H1 (cell line): ENCODE results near the gene ABLIM1. TPM values are rescaled to one million over a fixed set of nuclear protein-coding genes. Genes with fewer than 3 reads are reported as not detected.

Experiments used
- CTCF ChIA-PET: fragments of 300-600 bp; sonication (Branson Sonifier 250); formaldehyde crosslinking; loops from one replicate; lab custom pipeline; 2021; ENCODE audit not compliant: partially characterized antibody; lab: Charles Lee
- POLR2A ChIA-PET: fragments of 300-600 bp; sonication (Branson Sonifier 250); formaldehyde crosslinking; loops from one replicate; lab custom pipeline; 2021; ENCODE audit warnings: inconsistent platforms; ENCODE audit not compliant: partially characterized antibody; lab: Charles Lee
- DNase-seq, 2 experiments: peaks; one replicate each; pipeline versions ENCODE4 v3.0.0 to v3.0.0-alpha.2; 2010 to 2022; ENCODE audit warnings: low spot score in 2 of 2, low read depth in 1 of 2, mixed read lengths in 1 of 2
- FAIRE-seq: peaks from 2 replicates; lab custom pipeline; 2011; peaks lifted over from hg19 to GRCh38; lab: Jason Lieb, UNC
- H2AFZ ChIP-seq: 2 replicates; pipeline ENCODE4 v1.8.1; 2012; ENCODE audit warnings: low read length, inconsistent platforms
- H2AK5ac ChIP-seq: 2 replicates; pipeline ENCODE4 v1.6.1; 2013; ENCODE audit warnings: low read depth, low read length
- H2BK120ac ChIP-seq: replicated peaks from 2 replicates; pipeline ENCODE3; 2013; ENCODE audit warnings: low read depth, low read length, inconsistent platforms
- H2BK12ac ChIP-seq: 2 replicates; pipeline ENCODE4 v1.6.1; 2013; ENCODE audit warnings: low read depth, low read length
- H2BK15ac ChIP-seq: 2 replicates; pipeline ENCODE4 v1.6.1; 2013; ENCODE audit warnings: low read length
- H2BK20ac ChIP-seq: 2 replicates; pipeline ENCODE4 v1.6.1; 2013; ENCODE audit warnings: low read length
- H2BK5ac ChIP-seq: 2 replicates; pipeline ENCODE4 v1.6.1; 2013; ENCODE audit warnings: low read depth, low read length
- H3K14ac ChIP-seq: 2 replicates; pipeline ENCODE4 v1.6.1; 2013; ENCODE audit warnings: inconsistent platforms; ENCODE audit not compliant: insufficient read length
- H3K18ac ChIP-seq: 2 replicates; pipeline ENCODE4 v1.6.1; 2013; ENCODE audit warnings: low read length; ENCODE audit errors: extremely low read depth
- H3K23ac ChIP-seq: 2 replicates; pipeline ENCODE4 v1.6.1; 2013; ENCODE audit warnings: inconsistent platforms; ENCODE audit not compliant: insufficient read length
- H3K23me2 ChIP-seq: 2 replicates; pipeline ENCODE4 v1.6.1; 2013; ENCODE audit warnings: low read depth, low read length
- H3K27ac ChIP-seq: 2 replicates; pipeline ENCODE4 v1.6.1; 2011; ENCODE audit warnings: low read depth, low read length, inconsistent platforms
- H3K27me3 ChIP-seq, 4 experiments: replicated peaks in 1 of 4; 1 replicate in 1 of 4; 2 replicates in 3 of 4; pipeline versions ENCODE4 v1.6.1 to v1.8.1; 2011 to 2013; ENCODE audit warnings: low read length in 3 of 4, mild to moderate bottlenecking in 3 of 4, inconsistent platforms in 2 of 4, mixed read lengths in 2 of 4, moderate library complexity in 1 of 4; ENCODE audit not compliant: control insufficient read depth in 3 of 4, insufficient read depth in 3 of 4; ENCODE audit errors: extremely low read depth in 1 of 4
- H3K36me3 ChIP-seq, 4 experiments: 2 replicates each; pipeline versions ENCODE4 v1.6.1 to v1.8.1; 2011 to 2013; ENCODE audit warnings: mild to moderate bottlenecking in 4 of 4, low read length in 3 of 4, moderate library complexity in 2 of 4, control low read depth in 1 of 4, inconsistent platforms in 1 of 4; ENCODE audit not compliant: insufficient read depth in 4 of 4, control insufficient read depth in 2 of 4
- H3K4ac ChIP-seq: replicated peaks from 2 replicates; pipeline ENCODE3; 2013; ENCODE audit warnings: low read length, low read depth, mixed read lengths, inconsistent platforms; ENCODE audit not compliant: insufficient read length
- H3K4me1 ChIP-seq, 4 experiments: replicated peaks in 1 of 4; 1 replicate in 1 of 4; 2 replicates in 3 of 4; pipeline versions ENCODE4 v1.6.1 to v1.8.1; 2011 to 2013; ENCODE audit warnings: low read length in 3 of 4, inconsistent platforms in 2 of 4, mixed read lengths in 1 of 4; ENCODE audit not compliant: insufficient read depth in 4 of 4, control insufficient read depth in 3 of 4
- H3K4me2 ChIP-seq, 2 experiments: 2 replicates each; pipeline versions ENCODE4 v1.6.1 to v1.8.1; 2011 to 2013; ENCODE audit warnings: low read depth in 2 of 2, low read length in 2 of 2, control low read depth in 1 of 2, inconsistent platforms in 1 of 2, mild to moderate bottlenecking in 1 of 2; ENCODE audit not compliant: insufficient read depth in 1 of 2
- H3K4me3 ChIP-seq, 4 experiments: fragments of 200-600, 300-600 bp in 1 of 4; sonication (generic), shearing (Covaris generic), sonication (Bioruptor Twin) in 1 of 4; 2 replicates each; pipeline versions ENCODE4 v1.5.1 to v1.8.1; 2011 to 2016; ENCODE audit warnings: low read length in 4 of 4, low read depth in 3 of 4, control low read depth in 2 of 4, inconsistent platforms in 2 of 4, mild to moderate bottlenecking in 2 of 4, mixed read lengths in 1 of 4, moderate library complexity in 1 of 4; ENCODE audit not compliant: insufficient read depth in 2 of 4; ENCODE audit errors: extremely low read depth in 1 of 4
- H3K56ac ChIP-seq: replicated peaks from 2 replicates; pipeline ENCODE3; 2013; ENCODE audit warnings: low read depth, mild to moderate bottlenecking, mixed read lengths, low read length, inconsistent platforms; ENCODE audit not compliant: insufficient read length
- H3K79me1 ChIP-seq: 2 replicates; pipeline ENCODE4 v1.6.1; 2013; ENCODE audit warnings: low read depth, low read length, control low read depth
- H3K79me2 ChIP-seq, 2 experiments: 2 replicates each; pipeline versions ENCODE4 v1.6.1 to v1.8.1; 2012 to 2013; ENCODE audit warnings: low read length in 2 of 2, mild to moderate bottlenecking in 2 of 2, inconsistent platforms in 1 of 2; ENCODE audit not compliant: insufficient read depth in 2 of 2, control insufficient read depth in 1 of 2
- H3K9ac ChIP-seq, 4 experiments: replicated peaks in 1 of 4; 1 replicate in 1 of 4; 2 replicates in 3 of 4; pipeline versions ENCODE4 v1.6.1 to v1.8.1; 2011 to 2013; ENCODE audit warnings: low read depth in 3 of 4, low read length in 3 of 4, control low read depth in 2 of 4, mild to moderate bottlenecking in 2 of 4, moderate library complexity in 2 of 4, inconsistent platforms in 1 of 4; ENCODE audit errors: extremely low read depth in 1 of 4
- H3K9me3 ChIP-seq, 2 experiments: 2 replicates each; pipeline versions ENCODE4 v1.6.1 to v1.8.1; 2012 to 2013; ENCODE audit warnings: mild to moderate bottlenecking in 2 of 2, moderate library complexity in 2 of 2, control low read depth in 1 of 2, inconsistent platforms in 1 of 2, low read depth in 1 of 2, low read length in 1 of 2, mixed read lengths in 1 of 2; ENCODE audit not compliant: insufficient read depth in 2 of 2
- H4K20me1 ChIP-seq, 2 experiments: replicated peaks in 1 of 2; 2 replicates each; pipeline versions ENCODE3 to v1.8.1; 2011 to 2013; ENCODE audit warnings: inconsistent platforms in 2 of 2, low read length in 2 of 2, mild to moderate bottlenecking in 1 of 2; ENCODE audit not compliant: insufficient read depth in 2 of 2, control insufficient read depth in 1 of 2
- H4K5ac ChIP-seq: 2 replicates; pipeline ENCODE4 v1.6.1; 2013; ENCODE audit warnings: low read length, low read depth, mixed read lengths, inconsistent platforms; ENCODE audit not compliant: insufficient read length
- H4K8ac ChIP-seq: 2 replicates; pipeline ENCODE4 v1.8.0; 2013; ENCODE audit warnings: mild to moderate bottlenecking, moderate library complexity, low read length, inconsistent platforms; ENCODE audit not compliant: insufficient read depth; ENCODE audit errors: extremely low read depth
- H4K91ac ChIP-seq: replicated peaks from 2 replicates; pipeline ENCODE3; 2013; ENCODE audit warnings: low read length, mixed read lengths, inconsistent platforms; ENCODE audit not compliant: insufficient read length
- BCL11A ChIP-seq, 2 experiments: IDR thresholded peaks; one replicate each; pipeline ENCODE4 v1.6.1; 2011; ENCODE audit warnings: low read depth in 2 of 2, low read length in 2 of 2, mild to moderate bottlenecking in 2 of 2
- BRCA1 ChIP-seq: IDR thresholded peaks from 2 replicates; pipeline ENCODE4 v1.6.1; 2012; ENCODE audit warnings: low read depth, low read length, improper control_type of control experiment
- CBX5 ChIP-seq: fragments of 300-800, 300-1000 bp; sonication (generic); IDR thresholded peaks from 2 replicates; pipeline ENCODE4 v1.7.1; 2016; ENCODE audit warnings: antibody characterized with exemption, low read length, low read depth
- CEBPB ChIP-seq: IDR thresholded peaks from 2 replicates; pipeline ENCODE4 v1.6.1; 2012; ENCODE audit warnings: low read depth, low read length
- CHD1 ChIP-seq: IDR thresholded peaks from 2 replicates; pipeline ENCODE4 v1.6.1; 2012; ENCODE audit warnings: low read depth, low read length, improper control_type of control experiment
- FOSL1 ChIP-seq: IDR thresholded peaks from 2 replicates; pipeline ENCODE4 v1.6.1; 2011; ENCODE audit warnings: mild to moderate bottlenecking, low read depth, low read length, moderate library complexity; ENCODE audit not compliant: insufficient read depth
- GABPA ChIP-seq: IDR thresholded peaks from 2 replicates; pipeline ENCODE4 v1.6.1; 2011; ENCODE audit warnings: mild to moderate bottlenecking, low read length, moderate library complexity, borderline replicate concordance; ENCODE audit not compliant: insufficient read depth
- KDM4A ChIP-seq: IDR thresholded peaks from one replicate; pipeline ENCODE4 v1.7.1; 2012; ENCODE audit warnings: low read depth, mild to moderate bottlenecking, moderate library complexity, low read length, inconsistent platforms; ENCODE audit not compliant: severe bottlenecking
- POLR2AphosphoS5 ChIP-seq: IDR thresholded peaks from 2 replicates; pipeline ENCODE4 v1.6.1; 2011; ENCODE audit warnings: low read depth, low read length
- SIX5 ChIP-seq: IDR thresholded peaks from 2 replicates; pipeline ENCODE4 v1.6.1; 2011; ENCODE audit warnings: mild to moderate bottlenecking, low read depth, low read length
- SRF ChIP-seq: IDR thresholded peaks from 2 replicates; pipeline ENCODE4 v1.6.1; 2011; ENCODE audit warnings: mild to moderate bottlenecking, low read depth, low read length, moderate library complexity
- TAF1 ChIP-seq: IDR thresholded peaks from 2 replicates; pipeline ENCODE4 v1.6.1; 2011; ENCODE audit warnings: mild to moderate bottlenecking, low read depth, low read length
- TCF12 ChIP-seq: IDR thresholded peaks from 2 replicates; pipeline ENCODE4 v1.6.1; 2011; ENCODE audit warnings: low read depth, mild to moderate bottlenecking, low read length
- WGBS, 2 experiments: shearing (Covaris generic) in 1 of 2; methylation state at CpG; one replicate each; pipeline versions ENCODE4 v1.1.6 to v1.1.7; 2013 to 2015; ENCODE audit warnings: low lambda C conversion rate in 2 of 2, mixed read lengths in 2 of 2, inconsistent platforms in 1 of 2, low coverage in 1 of 2, missing lambda C conversion rate in 1 of 2; ENCODE audit not compliant: insufficient replicate concordance in 2 of 2, insufficient coverage in 1 of 2, insufficient read length in 1 of 2; ENCODE audit errors: extremely low coverage in 1 of 2, missing lambda C conversion rate in 1 of 2; 5-methylcytosine and 5-hydroxymethylcytosine counted together
- polyA plus RNA-seq, 7 experiments: library from polyadenylated mRNA; depleted of rRNA in 3 of 7; stranded (reverse) in 5 of 7; unstranded in 2 of 7; fragments of >200 nt in 5 of 7; fragments of 200-250 nt in 2 of 7; gene quantifications; 1 replicate in 5 of 7; 2 replicates in 1 of 7; 4 replicates in 1 of 7; pipeline versions ENCODE4 v1.2.1 to v1.2.3, GENCODE V29; 2011 to 2013; ENCODE audit warnings: missing spikeins in 2 of 7, mixed read lengths in 2 of 7
- total RNA-seq: library from RNA; stranded (reverse); fragmentation: NEBNext Ultra II Directional; extraction: Animal tissue kit (Norgen Biotek cat#: 25700); gene quantifications from 2 replicates; pipeline ENCODE4 v1.2.1, GENCODE V29; 2021
- TF ChIP-seq, protein P1 (sequence below): IDR thresholded peaks from 2 replicates; pipeline ENCODE4 v1.6.1; 2011; ENCODE audit warnings: low read length, improper control_type of control experiment

Gene ABLIM1
- total and polyA plus RNA-seq, 2 of the 8 experiments (the other 6 are each of a cell fraction or from before 2014, with no cell fraction given), result 51.2 to 51.7 TPM

DNA sequence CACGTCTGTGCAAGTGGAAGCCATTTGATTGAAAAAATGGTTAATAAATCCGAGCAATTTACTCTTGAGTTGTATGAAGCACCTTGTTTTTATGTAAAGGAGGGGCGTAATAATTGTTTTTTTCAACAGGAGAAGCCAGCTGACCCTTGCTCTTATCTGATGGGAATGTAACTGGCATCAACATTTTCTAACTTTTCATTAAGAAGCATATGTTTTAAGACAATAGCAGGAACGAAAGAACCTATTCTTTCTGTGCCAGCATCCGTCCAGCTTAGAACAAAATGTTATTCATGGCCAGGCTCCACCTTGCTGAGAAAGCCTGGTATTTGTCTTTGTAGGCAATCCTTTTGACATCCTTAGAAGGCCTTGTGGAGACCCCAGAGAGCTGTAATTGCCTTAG is 231.6 kb downstream of the ABLIM1 start:
- TF ChIP-seq FOSL1, result no peak
- no peak for TF ChIP-seq SRF
- TF ChIP-seq CEBPB, result no peak
- TF ChIP-seq, protein P1, sequence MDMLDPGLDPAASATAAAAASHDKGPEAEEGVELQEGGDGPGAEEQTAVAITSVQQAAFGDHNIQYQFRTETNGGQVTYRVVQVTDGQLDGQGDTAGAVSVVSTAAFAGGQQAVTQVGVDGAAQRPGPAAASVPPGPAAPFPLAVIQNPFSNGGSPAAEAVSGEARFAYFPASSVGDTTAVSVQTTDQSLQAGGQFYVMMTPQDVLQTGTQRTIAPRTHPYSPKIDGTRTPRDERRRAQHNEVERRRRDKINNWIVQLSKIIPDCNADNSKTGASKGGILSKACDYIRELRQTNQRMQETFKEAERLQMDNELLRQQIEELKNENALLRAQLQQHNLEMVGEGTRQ, result no peak
- no peak for TF ChIP-seq BCL11A (IDR thresholded peaks at IDR 0.05; ENCODE audit: low read depth in 2 of 2, low read length in 2 of 2)
- no peak for TF ChIP-seq SIX5
- no peak for TF ChIP-seq CBX5
- TF ChIP-seq KDM4A, result no peak
- TF ChIP-seq POLR2AphosphoS5, result no peak
- TF ChIP-seq TCF12, result no peak
- no peak for TF ChIP-seq BRCA1
- no peak for TF ChIP-seq GABPA
- TF ChIP-seq CHD1, result no peak
- TF ChIP-seq TAF1, result no peak
- POLR2A ChIA-PET, result interaction anchor here (0.8 kb wide), 1 partner anchor 23 kb away, joined by 3 read pairs; no protein-coding TSS in a partner anchor
- 77% methylated on average over 5 of the region's 5 CpGs; no CpG with 5 or more reads in 1 of the 2 experiments for WGBS, 2 experiments
- Histone ChIP-seq H2BK12ac (no peak overlapping the region), H3K36me3 (no peaks in the 10 kb centered on the region), H3K27me3 (no peaks in the 10 kb centered on the region; a peak in 1 of 7 replicates), H3K79me1 (no peaks in the 10 kb centered on the region), H3K23ac (no peak overlapping the region), H3K4me2 (no peak overlapping the region), H3K56ac (no peak overlapping the region), H4K5ac (no peak overlapping the region), H3K4me1 (peaks cover 0 to 5% (median 0%) of the 10 kb centered on the region in 4 experiments; a peak in 1 of 7 replicates), H4K8ac (no peak overlapping the region), H3K23me2 (no peaks in the 10 kb centered on the region), H3K9me3 (no peaks in the 10 kb centered on the region), H2BK120ac (no peak overlapping the region), H2BK15ac (no peak overlapping the region), H3K79me2 (no peaks in the 10 kb centered on the region), H2BK5ac (no peak overlapping the region), H3K27ac (no peak overlapping the region), H4K91ac (no peak overlapping the region), H3K18ac (no peak overlapping the region), H4K20me1 (no peaks in the 10 kb centered on the region), H3K4me3 (no peak overlapping the region), H3K9ac (no peak overlapping the region), H3K4ac (no peak overlapping the region), H2AFZ (no peak overlapping the region), H2AK5ac (no peak overlapping the region), H3K14ac (no peak overlapping the region), H2BK20ac (no peak overlapping the region)
- no peak for FAIRE-seq
- CTCF ChIA-PET, result interaction anchor here (1.2 to 20.2 kb wide), 8 partner anchors 11 to 125 kb away, joined by 3 to 269 read pairs (median 8); partner anchors contain the start of gene AFAP1L2
- no peak for DNase-seq
